Liver (tissue), 3 donors: Measurements from ENCODE around the gene HMG20A.

Source experiments
- NR2F2 ChIP-seq: IDR thresholded peaks from 2 replicates; pipeline ENCODE4 v1.6.1; 2016; ENCODE audit warnings: antibody characterized with exemption
- YY1 ChIP-seq: IDR thresholded peaks from 2 replicates; pipeline ENCODE4 v1.6.1; 2016; ENCODE audit warnings: antibody characterized with exemption, mild to moderate bottlenecking
- TF ChIP-seq, protein P1 (sequence below): fragments of 150-350 bp; IDR thresholded peaks from 2 replicates; pipeline ENCODE4 v1.5.1; 2017; ENCODE audit warnings: improper control_type of control experiment, low read depth, low read length; ENCODE audit not compliant: missing input control
- donor health status: healthy.
- donor health status: healthy.

- TF ChIP-seq, protein P1, sequence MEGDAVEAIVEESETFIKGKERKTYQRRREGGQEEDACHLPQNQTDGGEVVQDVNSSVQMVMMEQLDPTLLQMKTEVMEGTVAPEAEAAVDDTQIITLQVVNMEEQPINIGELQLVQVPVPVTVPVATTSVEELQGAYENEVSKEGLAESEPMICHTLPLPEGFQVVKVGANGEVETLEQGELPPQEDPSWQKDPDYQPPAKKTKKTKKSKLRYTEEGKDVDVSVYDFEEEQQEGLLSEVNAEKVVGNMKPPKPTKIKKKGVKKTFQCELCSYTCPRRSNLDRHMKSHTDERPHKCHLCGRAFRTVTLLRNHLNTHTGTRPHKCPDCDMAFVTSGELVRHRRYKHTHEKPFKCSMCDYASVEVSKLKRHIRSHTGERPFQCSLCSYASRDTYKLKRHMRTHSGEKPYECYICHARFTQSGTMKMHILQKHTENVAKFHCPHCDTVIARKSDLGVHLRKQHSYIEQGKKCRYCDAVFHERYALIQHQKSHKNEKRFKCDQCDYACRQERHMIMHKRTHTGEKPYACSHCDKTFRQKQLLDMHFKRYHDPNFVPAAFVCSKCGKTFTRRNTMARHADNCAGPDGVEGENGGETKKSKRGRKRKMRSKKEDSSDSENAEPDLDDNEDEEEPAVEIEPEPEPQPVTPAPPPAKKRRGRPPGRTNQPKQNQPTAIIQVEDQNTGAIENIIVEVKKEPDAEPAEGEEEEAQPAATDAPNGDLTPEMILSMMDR: no peak
- TF ChIP-seq YY1 (no peak), NR2F2 (no peak)
Observed at GRCh38 chr15:77475001-77475400, 54.3 kb downstream of the HMG20A start.
